Mesothelial cell of epicardium (in vitro differentiated cells): ENCODE results near the gene TRIM71. TPM values are rescaled to one million over a fixed set of nuclear protein-coding genes. Genes with fewer than 3 reads are reported as not detected.

Source experiments
- DNase-seq, 2 experiments: peaks; one replicate each; pipeline ENCODE4 v3.0.0; 2021; ENCODE audit warnings: low spot score in 2 of 2; ENCODE audit not compliant: unreplicated experiment in 2 of 2
- H3K27ac Mint-ChIP-seq: 2 replicates; pipeline ENCODE4 v1.8.0; 2021; ENCODE audit warnings: mixed read lengths
- H3K27me3 Mint-ChIP-seq: 2 replicates; pipeline ENCODE4 v1.8.0; 2021; ENCODE audit warnings: low read depth, mixed read lengths
- H3K36me3 Mint-ChIP-seq: 2 replicates; pipeline ENCODE4 v1.8.0; 2021; ENCODE audit warnings: mixed read lengths
- H3K4me1 Mint-ChIP-seq: 2 replicates; pipeline ENCODE4 v1.8.0; 2021; ENCODE audit warnings: mixed read lengths
- H3K4me3 Mint-ChIP-seq: 2 replicates; pipeline ENCODE4 v1.8.0; 2021; ENCODE audit warnings: mild to moderate bottlenecking, moderate library complexity, mixed read lengths
- H3K9me3 Mint-ChIP-seq: 2 replicates; pipeline ENCODE4 v1.8.0; 2021; ENCODE audit warnings: mixed read lengths
- CTCF ChIP-seq: fragments of 200-600 bp; sonication (generic); IDR thresholded peaks from one replicate; pipeline ENCODE4 v1.5.0; 2021; ENCODE audit warnings: antibody characterized with exemption; ENCODE audit not compliant: unreplicated experiment
- total RNA-seq: library from RNA; stranded (reverse); gene quantifications from 3 replicates; pipeline ENCODE4 v1.2.1, GENCODE V29; 2021

Gene TRIM71
- total RNA-seq, 1 donor from 2014 or later = 2.7 TPM

- H3K36me3 Mint-ChIP-seq = peaks cover 12% of the 10 kb centered on the region
- peaks cover 2% of the 10 kb centered on the region for H3K4me1 Mint-ChIP-seq
- peaks cover 7% of the 10 kb centered on the region for H3K9me3 Mint-ChIP-seq
- no peak for TF ChIP-seq CTCF
- DNase-seq = no peak
- H3K27ac Mint-ChIP-seq = no peak overlapping the region
- no peak overlapping the region for H3K4me3 Mint-ChIP-seq
- H3K27me3 Mint-ChIP-seq = no peaks in the 10 kb centered on the region
Observed at GRCh38 chr3:32880225-32880624, 62.4 kb downstream of the TRIM71 start.

- Mint-ChIP-seq H3K9me3 (peaks cover 7% of the 10 kb centered on the region), H3K4me1 (peaks cover 16% of the 10 kb centered on the region), H3K4me3 (no peak overlapping the region), H3K27ac (no peak overlapping the region), H3K27me3 (no peaks in the 10 kb centered on the region), H3K36me3 (peaks cover 9% of the 10 kb centered on the region)
- DNase-seq = no peak
- TF ChIP-seq CTCF = no peak
Observed at GRCh38 chr3:32881624-32882023, 63.8 kb downstream of the TRIM71 start.

GRCh38 chr3:32882189-32882588 is 64.4 kb downstream of the TRIM71 start:
- DNase-seq = no peak
- peaks cover 9% of the 10 kb centered on the region for H3K36me3 Mint-ChIP-seq
- peaks cover 21% of the 10 kb centered on the region for H3K4me1 Mint-ChIP-seq
- H3K27ac Mint-ChIP-seq = no peak overlapping the region
- peaks cover 7% of the 10 kb centered on the region for H3K9me3 Mint-ChIP-seq
- TF ChIP-seq CTCF = no peak
- no peaks in the 10 kb centered on the region for H3K27me3 Mint-ChIP-seq
- no peak overlapping the region for H3K4me3 Mint-ChIP-seq

- Mint-ChIP-seq H3K4me1 (peaks cover 25% of the 10 kb centered on the region), H3K4me3 (no peak overlapping the region), H3K36me3 (peaks cover 5% of the 10 kb centered on the region), H3K27me3 (no peaks in the 10 kb centered on the region), H3K27ac (no peak overlapping the region), H3K9me3 (peaks cover 5% of the 10 kb centered on the region)
- DNase-seq = no peak
- no peak for TF ChIP-seq CTCF
Observed at GRCh38 chr3:32882603-32883025, 64.8 kb downstream of the TRIM71 start.

- no peak for TF ChIP-seq CTCF
- DNase-seq = no peak
- Mint-ChIP-seq H3K4me1 (peaks cover 28% of the 10 kb centered on the region), H3K27ac (no peak overlapping the region), H3K27me3 (no peaks in the 10 kb centered on the region), H3K4me3 (no peak overlapping the region), H3K9me3 (no peaks in the 10 kb centered on the region), H3K36me3 (no peaks in the 10 kb centered on the region)
Observed at GRCh38 chr3:32883817-32884216, 66.0 kb downstream of the TRIM71 start.

GRCh38 chr3:32884591-32884990 is 66.8 kb downstream of the TRIM71 start:
- TF ChIP-seq CTCF = no peak
- no peaks in the 10 kb centered on the region for H3K27me3 Mint-ChIP-seq
- H3K4me1 Mint-ChIP-seq = peaks cover 30% of the 10 kb centered on the region
- H3K27ac Mint-ChIP-seq = no peak overlapping the region
- no peak for DNase-seq
- no peak overlapping the region for H3K4me3 Mint-ChIP-seq
- no peaks in the 10 kb centered on the region for H3K9me3 Mint-ChIP-seq
- no peaks in the 10 kb centered on the region for H3K36me3 Mint-ChIP-seq
